ENCODE data around the gene CDKN2B. TPM values are rescaled to one million over a fixed set of nuclear protein-coding genes. Genes with fewer than 3 reads are reported as not detected.

CDKN2B gene
- total RNA-seq, 2 experiments from 2014 or later = 2.0 to 3.7 TPM

- intact Hi-C loops (cut with micrococcal nuclease; ENCODE audit: unreplicated experiment) = loop anchor here (10.0 kb wide), 1 partner anchor 315 kb away; no protein-coding TSS in a partner anchor
These were observed 21.0 kb upstream of the CDKN2B start for GRCh38 chr9:22030101-22030598.

GRCh38 chr9:22029231-22029630, 20.1 kb upstream of the CDKN2B start:
- Histone ChIP-seq H3K9me2 (ENCODE audit: insufficient read depth, low read length) (no peaks in the 10 kb centered on the region), H3K36me3 (ENCODE audit: insufficient read depth, low read length) (peaks cover 17% of the 10 kb centered on the region), H3K27ac (ENCODE audit: low read depth, low read length, poor library complexity, severe bottlenecking) (no peak overlapping the region), H4K20me1 (ENCODE audit: insufficient read depth, low read length) (no peaks in the 10 kb centered on the region), H3K9me3 (ENCODE audit: low read length) (no peaks in the 10 kb centered on the region), H3K4me3 (ENCODE audit: low read depth, low read length, poor library complexity, severe bottlenecking) (no peak overlapping the region), H3K4me1 (ENCODE audit: insufficient read depth, low read length, poor library complexity, severe bottlenecking) (peaks cover 12% of the 10 kb centered on the region), H3K79me2 (ENCODE audit: insufficient read depth, low read depth, low read length) (no peaks in the 10 kb centered on the region), H2AFZ (ENCODE audit: low read length) (no peak overlapping the region), H3K4me2 (ENCODE audit: low read length) (no peak overlapping the region)
- DNase-seq (ENCODE audit: low spot score) = no peak
- CTCF ChIA-PET (ENCODE audit: unreplicated experiment) = interaction anchor here (1.0 kb wide), 1 partner anchor 217 kb away, joined by 3 read pairs; no protein-coding TSS in a partner anchor
- BruUV-seq (replicated peaks) = no TSS peak
- POLR2A ChIA-PET = interaction anchor here (0.6 to 3.4 kb wide), 7 partner anchors 9 to 83 kb away, joined by 3 to 10 read pairs (median 3); no protein-coding TSS in a partner anchor
- intact Hi-C loops (cut with micrococcal nuclease; ENCODE audit: unreplicated experiment) = no loop called here
- TF ChIP-seq CTCF (conservative IDR thresholded peaks at IDR 0.05; ENCODE audit: low read length) = no peak
- no peak for TF ChIP-seq EZH2phosphoT487 (IDR thresholded peaks at IDR 0.05; ENCODE audit: borderline replicate concordance, low read depth, low read length)

More at GRCh38 chr9:22030101-22030598, 21.0 kb upstream of the CDKN2B start:
- ChIA-PET POLR2A (interaction anchor here (1.1 to 3.4 kb wide), 5 partner anchors 8 to 39 kb away, joined by 3 to 10 read pairs (median 4); partner anchors contain the start of gene CDKN2B), CTCF (ENCODE audit: unreplicated experiment) (interaction anchor here (1.0 kb wide), 1 partner anchor 218 kb away, joined by 3 read pairs; no protein-coding TSS in a partner anchor)
- BruUV-seq (replicated peaks) = no TSS peak
- Histone ChIP-seq H3K4me1 (ENCODE audit: insufficient read depth, low read length, poor library complexity, severe bottlenecking) (peaks cover 12% of the 10 kb centered on the region), H3K9me2 (ENCODE audit: insufficient read depth, low read length) (no peaks in the 10 kb centered on the region), H4K20me1 (ENCODE audit: insufficient read depth, low read length) (no peaks in the 10 kb centered on the region), H3K4me2 (ENCODE audit: low read length) (no peak overlapping the region), H2AFZ (ENCODE audit: low read length) (no peak overlapping the region), H3K4me3 (ENCODE audit: low read depth, low read length, poor library complexity, severe bottlenecking) (no peak overlapping the region), H3K36me3 (ENCODE audit: insufficient read depth, low read length) (peaks cover 13% of the 10 kb centered on the region; the same call in 1 of the 2 replicates), H3K27ac (ENCODE audit: low read depth, low read length, poor library complexity, severe bottlenecking) (no peak overlapping the region), H3K9me3 (ENCODE audit: low read length) (no peaks in the 10 kb centered on the region), H3K79me2 (ENCODE audit: insufficient read depth, low read depth, low read length) (no peaks in the 10 kb centered on the region)
- DNase-seq (ENCODE audit: low spot score) = peak; percentile 56
- TF ChIP-seq EZH2phosphoT487 (IDR thresholded peaks at IDR 0.05; ENCODE audit: borderline replicate concordance, low read depth, low read length) (no peak), CTCF (conservative IDR thresholded peaks at IDR 0.05; ENCODE audit: low read length) (no peak)

GRCh38 chr9:22028394-22028793, 19.3 kb upstream of the CDKN2B start:
- Histone ChIP-seq H3K4me1 (ENCODE audit: insufficient read depth, low read length, poor library complexity, severe bottlenecking) (peaks cover 12% of the 10 kb centered on the region), H3K79me2 (ENCODE audit: insufficient read depth, low read depth, low read length) (no peaks in the 10 kb centered on the region), H3K9me3 (ENCODE audit: low read length) (no peaks in the 10 kb centered on the region), H3K9me2 (ENCODE audit: insufficient read depth, low read length) (no peaks in the 10 kb centered on the region), H3K27ac (ENCODE audit: low read depth, low read length, poor library complexity, severe bottlenecking) (no peak overlapping the region), H4K20me1 (ENCODE audit: insufficient read depth, low read length) (no peaks in the 10 kb centered on the region), H2AFZ (ENCODE audit: low read length) (no peak overlapping the region), H3K4me3 (ENCODE audit: low read depth, low read length, poor library complexity, severe bottlenecking) (no peak overlapping the region), H3K4me2 (ENCODE audit: low read length) (no peak overlapping the region), H3K36me3 (ENCODE audit: insufficient read depth, low read length) (peaks cover 19% of the 10 kb centered on the region)
- DNase-seq (ENCODE audit: low spot score) = no peak
- CTCF ChIA-PET (ENCODE audit: unreplicated experiment) = no interaction called here
- intact Hi-C loops (cut with micrococcal nuclease; ENCODE audit: unreplicated experiment) = no loop called here
- POLR2A ChIA-PET = interaction anchor here (0.7 to 3.4 kb wide), 4 partner anchors 9 to 298 kb away, joined by 3 to 10 read pairs (median 4); no protein-coding TSS in a partner anchor
- BruUV-seq (replicated peaks) = no TSS peak
- TF ChIP-seq CTCF (conservative IDR thresholded peaks at IDR 0.05; ENCODE audit: low read length) = no peak
- TF ChIP-seq EZH2phosphoT487 (IDR thresholded peaks at IDR 0.05; ENCODE audit: borderline replicate concordance, low read depth, low read length) = no peak
